Esophagus squamous epithelium (tissue), 4 donors: ENCODE measurements around the gene GNB3.

Experiments
- POLR2A ChIP-seq, 4 donors: fragments of 450-650 bp; IDR thresholded peaks; one replicate each; pipeline ENCODE4 v1.6.1; 2017; ENCODE audit warnings: antibody characterized with exemption in 4 of 4, mild to moderate bottlenecking in 4 of 4, moderate library complexity in 3 of 4
- TF ChIP-seq, protein P1 (sequence below), 6 experiments: fragments of 450-650 bp in 4 of 6; fragments of 200-600 bp in 2 of 6; sonication (generic) in 2 of 6; IDR thresholded peaks; one replicate each; pipeline ENCODE4 v1.5.1; 2016 to 2019; ENCODE audit warnings: antibody characterized with exemption in 6 of 6, mild to moderate bottlenecking in 4 of 6, moderate library complexity in 4 of 6

DNA sequence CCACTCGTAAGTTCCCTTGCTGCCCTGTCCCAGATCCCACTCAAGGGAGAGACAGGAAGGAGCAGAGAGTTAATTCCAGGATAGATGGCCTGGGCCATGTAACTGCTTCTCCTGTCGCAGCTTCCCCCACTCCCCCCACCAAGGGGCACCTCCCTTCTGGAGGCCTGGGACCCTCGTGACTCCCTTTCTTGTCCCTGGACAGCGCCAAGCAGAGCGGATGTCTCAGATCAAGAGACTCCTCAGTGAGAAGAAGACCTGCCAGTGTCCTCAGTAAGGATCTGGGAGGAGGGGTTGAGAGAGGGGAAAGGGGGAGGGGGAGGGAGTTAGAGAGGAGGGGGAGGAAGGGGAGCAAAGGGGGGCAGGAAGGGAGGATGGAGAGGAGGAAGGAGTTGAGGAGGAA is 22.1 kb upstream of the GNB3 start:
- TF ChIP-seq POLR2A (IDR thresholded peaks at IDR 0.05), result no peak
- TF ChIP-seq, protein P1, sequence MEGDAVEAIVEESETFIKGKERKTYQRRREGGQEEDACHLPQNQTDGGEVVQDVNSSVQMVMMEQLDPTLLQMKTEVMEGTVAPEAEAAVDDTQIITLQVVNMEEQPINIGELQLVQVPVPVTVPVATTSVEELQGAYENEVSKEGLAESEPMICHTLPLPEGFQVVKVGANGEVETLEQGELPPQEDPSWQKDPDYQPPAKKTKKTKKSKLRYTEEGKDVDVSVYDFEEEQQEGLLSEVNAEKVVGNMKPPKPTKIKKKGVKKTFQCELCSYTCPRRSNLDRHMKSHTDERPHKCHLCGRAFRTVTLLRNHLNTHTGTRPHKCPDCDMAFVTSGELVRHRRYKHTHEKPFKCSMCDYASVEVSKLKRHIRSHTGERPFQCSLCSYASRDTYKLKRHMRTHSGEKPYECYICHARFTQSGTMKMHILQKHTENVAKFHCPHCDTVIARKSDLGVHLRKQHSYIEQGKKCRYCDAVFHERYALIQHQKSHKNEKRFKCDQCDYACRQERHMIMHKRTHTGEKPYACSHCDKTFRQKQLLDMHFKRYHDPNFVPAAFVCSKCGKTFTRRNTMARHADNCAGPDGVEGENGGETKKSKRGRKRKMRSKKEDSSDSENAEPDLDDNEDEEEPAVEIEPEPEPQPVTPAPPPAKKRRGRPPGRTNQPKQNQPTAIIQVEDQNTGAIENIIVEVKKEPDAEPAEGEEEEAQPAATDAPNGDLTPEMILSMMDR (IDR thresholded peaks at IDR 0.05), result no peak
